Prostate gland (tissue), 2 donors: ENCODE results near the gene TTBK1.

Experiments used
- POLR2A ChIP-seq: fragments of 450-650 bp; IDR thresholded peaks from one replicate; pipeline ENCODE4 v1.6.1; 2016; ENCODE audit warnings: antibody characterized with exemption, mild to moderate bottlenecking
- POLR2AphosphoS5 ChIP-seq: sonication (generic); formaldehyde crosslinking; IDR thresholded peaks from one replicate; pipeline ENCODE4 v1.6.1; 2017; ENCODE audit warnings: antibody characterized with exemption
- TF ChIP-seq, protein P1 (sequence below), 4 experiments: fragments of 200-600 bp in 2 of 4; fragments of 450-650 bp in 2 of 4; sonication (generic) in 2 of 4; IDR thresholded peaks; 1 replicate in 3 of 4; 2 replicates in 1 of 4; pipeline ENCODE4 v1.5.1; 2016 to 2019; ENCODE audit warnings: antibody characterized with exemption in 4 of 4, mild to moderate bottlenecking in 2 of 4, moderate library complexity in 2 of 4

DNA sequence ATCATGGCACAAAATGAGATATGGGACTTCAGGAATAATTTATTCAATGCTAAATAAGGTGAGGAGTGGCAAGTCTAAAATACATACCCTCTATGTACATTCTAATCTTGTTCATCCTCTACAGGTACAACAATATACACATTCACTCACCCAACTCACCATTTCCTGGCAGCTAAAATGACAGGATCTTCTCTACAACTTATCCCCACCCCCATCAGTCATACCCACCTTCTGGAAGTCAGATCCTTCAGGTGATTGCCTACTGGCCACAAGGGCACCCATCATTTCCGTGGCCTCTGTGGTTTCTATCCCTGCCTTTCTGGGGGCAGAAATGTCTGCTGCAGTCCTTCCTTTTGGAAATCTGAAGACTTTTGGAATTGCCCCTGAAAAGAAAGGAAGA is 88.2 kb downstream of the TTBK1 start:
- TF ChIP-seq, protein P1, sequence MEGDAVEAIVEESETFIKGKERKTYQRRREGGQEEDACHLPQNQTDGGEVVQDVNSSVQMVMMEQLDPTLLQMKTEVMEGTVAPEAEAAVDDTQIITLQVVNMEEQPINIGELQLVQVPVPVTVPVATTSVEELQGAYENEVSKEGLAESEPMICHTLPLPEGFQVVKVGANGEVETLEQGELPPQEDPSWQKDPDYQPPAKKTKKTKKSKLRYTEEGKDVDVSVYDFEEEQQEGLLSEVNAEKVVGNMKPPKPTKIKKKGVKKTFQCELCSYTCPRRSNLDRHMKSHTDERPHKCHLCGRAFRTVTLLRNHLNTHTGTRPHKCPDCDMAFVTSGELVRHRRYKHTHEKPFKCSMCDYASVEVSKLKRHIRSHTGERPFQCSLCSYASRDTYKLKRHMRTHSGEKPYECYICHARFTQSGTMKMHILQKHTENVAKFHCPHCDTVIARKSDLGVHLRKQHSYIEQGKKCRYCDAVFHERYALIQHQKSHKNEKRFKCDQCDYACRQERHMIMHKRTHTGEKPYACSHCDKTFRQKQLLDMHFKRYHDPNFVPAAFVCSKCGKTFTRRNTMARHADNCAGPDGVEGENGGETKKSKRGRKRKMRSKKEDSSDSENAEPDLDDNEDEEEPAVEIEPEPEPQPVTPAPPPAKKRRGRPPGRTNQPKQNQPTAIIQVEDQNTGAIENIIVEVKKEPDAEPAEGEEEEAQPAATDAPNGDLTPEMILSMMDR (IDR thresholded peaks at IDR 0.05), result no peak
- TF ChIP-seq POLR2AphosphoS5 (no peak), POLR2A (no peak)
